ENCODE measurements around the gene IRX4.

IRX4 gene

GRCh38 chr5:1909346-1909985, 26.7 kb upstream of the IRX4 start:
- no peak overlapping the region for H3K4me3 ChIP-seq (ENCODE audit: low read depth, low read length)
- TF ChIP-seq CTCF (IDR thresholded peaks at IDR 0.05; ENCODE audit: low read depth, low read length) = no peak
- no peak for DNase-seq (ENCODE audit: low read depth, low spot score)
- in situ Hi-C loops (cut with HindIII; ENCODE audit: low sequenced_read_pairs) = no loop called here

DNA sequence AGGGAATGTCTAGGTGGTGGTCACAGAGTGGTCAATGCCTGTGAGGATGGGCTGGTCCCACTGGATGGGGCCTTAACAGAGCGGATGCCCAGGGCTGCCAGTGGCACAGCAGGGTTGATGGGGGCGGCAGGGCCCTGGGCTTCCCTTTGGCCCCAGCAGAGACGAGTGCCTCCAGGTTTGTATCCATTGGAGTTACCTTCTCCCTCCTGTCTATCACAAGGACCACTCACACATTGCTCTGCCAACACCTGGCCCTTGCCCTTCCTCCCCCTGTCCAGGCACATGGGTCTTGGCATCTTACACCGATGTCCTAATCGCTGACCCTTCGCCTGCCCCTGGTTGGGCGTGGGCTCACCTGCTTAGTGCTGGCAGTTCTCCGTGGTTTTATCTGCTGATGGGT, 26.2 kb upstream of the IRX4 start:
- in situ Hi-C loops (cut with HindIII; ENCODE audit: low sequenced_read_pairs) = no loop called here
- no peak for DNase-seq (ENCODE audit: low read depth, low spot score)
- H3K4me3 ChIP-seq (ENCODE audit: low read depth, low read length) = no peak overlapping the region
- no peak for TF ChIP-seq CTCF (IDR thresholded peaks at IDR 0.05; ENCODE audit: low read depth, low read length)

DNA sequence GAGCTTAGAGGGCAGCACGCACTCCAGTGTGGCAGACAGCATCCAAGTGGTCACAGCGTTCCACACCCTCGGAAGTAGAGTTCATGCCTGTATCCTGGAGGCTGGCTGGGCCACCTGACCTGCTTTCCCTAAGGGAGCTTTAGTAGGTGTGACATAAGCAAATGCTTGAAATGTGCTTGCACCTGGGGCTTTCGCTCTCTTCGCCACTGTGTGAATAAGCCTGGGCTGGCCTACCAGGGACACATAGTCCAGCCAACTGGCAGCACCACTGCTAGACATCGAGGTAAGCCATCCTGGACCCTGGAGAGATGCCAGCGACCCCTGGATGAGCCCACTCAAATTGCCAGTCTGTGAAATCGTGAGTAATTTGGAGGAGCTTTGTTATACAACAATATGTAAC, 24.9 kb upstream of the IRX4 start:
- TF ChIP-seq CTCF (IDR thresholded peaks at IDR 0.05; ENCODE audit: low read depth, low read length) = no peak
- H3K4me3 ChIP-seq (ENCODE audit: low read depth, low read length) = no peak overlapping the region
- no peak for DNase-seq (ENCODE audit: low read depth, low spot score)
- in situ Hi-C loops (cut with HindIII; ENCODE audit: low sequenced_read_pairs) = no loop called here

DNA sequence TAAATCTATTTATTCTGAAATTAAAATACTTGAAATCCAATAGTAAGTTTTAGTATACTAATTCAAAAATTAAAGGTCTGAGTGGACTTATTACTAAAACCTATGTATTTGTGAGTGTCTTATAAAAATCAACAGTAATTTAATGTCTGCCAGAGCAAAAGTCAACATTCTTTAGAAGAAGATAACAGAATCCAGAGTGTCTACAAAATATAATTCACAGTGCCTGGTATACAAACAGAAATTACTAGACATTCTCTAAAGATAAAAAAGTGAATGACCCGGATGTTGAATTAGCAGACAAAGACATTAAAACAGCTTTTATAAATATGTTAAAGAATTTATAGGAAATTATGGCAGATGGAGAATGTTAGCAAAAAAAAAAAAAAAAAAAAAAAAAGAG, 22.4 kb upstream of the IRX4 start:
- no peak for TF ChIP-seq CTCF (IDR thresholded peaks at IDR 0.05; ENCODE audit: low read depth, low read length)
- DNase-seq (ENCODE audit: low read depth, low spot score) = no peak
- no peak overlapping the region for H3K4me3 ChIP-seq (ENCODE audit: low read depth, low read length)
- in situ Hi-C loops (cut with HindIII; ENCODE audit: low sequenced_read_pairs) = no loop called here

DNA sequence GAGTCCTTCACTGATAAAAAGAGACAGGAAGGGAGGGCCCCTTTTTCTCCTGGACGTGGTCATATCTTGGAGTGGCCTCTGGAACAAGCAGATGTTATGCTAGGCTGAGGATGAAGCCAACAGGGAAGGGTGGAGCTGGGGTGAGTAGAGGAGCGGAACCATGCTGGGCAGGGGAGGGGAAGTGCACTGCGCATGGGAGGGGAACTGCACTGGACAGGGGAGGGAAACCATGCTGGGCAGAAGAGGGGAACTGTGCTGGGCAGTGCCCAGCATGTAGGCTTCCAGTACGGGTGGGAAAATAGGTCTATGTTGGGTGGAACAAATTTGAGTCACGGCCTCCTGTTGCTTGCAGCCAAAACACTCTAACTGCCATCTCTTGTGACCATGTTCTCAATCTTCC, 19.3 kb upstream of the IRX4 start:
- no peak overlapping the region for H3K4me3 ChIP-seq (ENCODE audit: low read depth, low read length)
- in situ Hi-C loops (cut with HindIII; ENCODE audit: low sequenced_read_pairs) = no loop called here
- TF ChIP-seq CTCF (IDR thresholded peaks at IDR 0.05; ENCODE audit: low read depth, low read length) = no peak
- no peak for DNase-seq (ENCODE audit: low read depth, low spot score)

GRCh38 chr5:1901061-1901460, 18.3 kb upstream of the IRX4 start:
- H3K4me3 ChIP-seq (ENCODE audit: low read depth, low read length) = no peak overlapping the region
- DNase-seq (ENCODE audit: low read depth, low spot score) = no peak
- in situ Hi-C loops (cut with HindIII; ENCODE audit: low sequenced_read_pairs) = no loop called here
- TF ChIP-seq CTCF (IDR thresholded peaks at IDR 0.05; ENCODE audit: low read depth, low read length) = no peak

- in situ Hi-C loops (cut with HindIII; ENCODE audit: low sequenced_read_pairs) = no loop called here
- H3K4me3 ChIP-seq (ENCODE audit: low read depth, low read length) = no peak overlapping the region
- no peak for TF ChIP-seq CTCF (IDR thresholded peaks at IDR 0.05; ENCODE audit: low read depth, low read length)
- DNase-seq (ENCODE audit: low read depth, low spot score) = no peak
These were observed 16.5 kb upstream of the IRX4 start for GRCh38 chr5:1899201-1899600.
